GM12892 (cell line): ENCODE results near the gene HPGDS.

Source experiments
- POLR2A ChIP-seq: IDR thresholded peaks from 2 replicates; pipeline ENCODE4 v1.6.1; 2011; ENCODE audit warnings: low read depth, low read length, control low read depth
- POLR2AphosphoS5 ChIP-seq: IDR thresholded peaks from 2 replicates; pipeline ENCODE4 v1.6.1; 2011; ENCODE audit warnings: low read depth, low read length, control low read depth
- TAF1 ChIP-seq: IDR thresholded peaks from 2 replicates; pipeline ENCODE4 v1.6.1; 2011; ENCODE audit warnings: low read depth, mild to moderate bottlenecking, control low read depth, low read length, borderline replicate concordance

DNA sequence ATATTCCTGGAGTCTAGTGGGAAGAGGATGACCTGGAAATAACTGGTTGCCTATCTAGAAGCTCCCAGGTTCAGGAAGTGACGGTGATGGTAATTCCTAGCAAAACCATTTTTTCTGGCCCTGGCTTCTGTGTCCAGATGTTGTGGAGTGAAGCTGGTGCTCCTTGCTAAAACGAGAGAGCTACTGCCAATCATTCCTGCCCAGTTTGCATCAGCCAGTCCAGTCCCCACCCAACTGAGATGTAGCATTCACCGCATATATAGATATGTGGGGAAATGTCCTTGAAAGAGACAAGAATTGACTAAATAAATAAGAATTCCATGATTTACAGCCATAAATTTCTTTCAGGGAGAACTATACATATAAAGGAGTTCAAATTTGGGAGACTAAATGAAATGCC lies 6.3 kb downstream of the HPGDS start:
- TF ChIP-seq POLR2AphosphoS5 (no peak), POLR2A (no peak), TAF1 (no peak)
